Small intestine (tissue), 7 donors: ENCODE data around the gene TSFM. TPM values are rescaled to one million over a fixed set of nuclear protein-coding genes. Genes with fewer than 3 reads are reported as not detected.

Source experiments
- DNase-seq, 2 donors: peaks; one replicate each; pipeline versions ENCODE4 v3.0.0 to v3.0.0-alpha.2; 2013
- FAIRE-seq: peaks from 2 replicates; lab custom pipeline; 2012; peaks lifted over from hg19 to GRCh38; lab: Jason Lieb, UNC
- H3K27ac ChIP-seq, 3 donors: one replicate each; pipeline ENCODE4 v1.5.1; 2013; ENCODE audit warnings: low read length in 2 of 3, mild to moderate bottlenecking in 2 of 3, control low read depth in 1 of 3, inconsistent platforms in 1 of 3, low read depth in 1 of 3, moderate library complexity in 1 of 3
- H3K27me3 ChIP-seq, 3 donors: one replicate each; pipeline ENCODE4 v1.6.1; 2013; ENCODE audit warnings: low read length in 3 of 3, inconsistent platforms in 1 of 3; ENCODE audit not compliant: control insufficient read depth in 3 of 3, insufficient read depth in 3 of 3
- H3K36me3 ChIP-seq, 3 donors: one replicate each; pipeline ENCODE4 v1.6.1; 2013; ENCODE audit warnings: low read length in 3 of 3, inconsistent platforms in 1 of 3, low read depth in 1 of 3, mild to moderate bottlenecking in 1 of 3, moderate library complexity in 1 of 3; ENCODE audit not compliant: control insufficient read depth in 3 of 3, insufficient read depth in 2 of 3
- H3K4me1 ChIP-seq, 3 donors: one replicate each; pipeline ENCODE4 v1.6.1; 2013; ENCODE audit warnings: low read length in 2 of 3, inconsistent platforms in 1 of 3, low read depth in 1 of 3, mild to moderate bottlenecking in 1 of 3, moderate library complexity in 1 of 3; ENCODE audit not compliant: control insufficient read depth in 3 of 3, insufficient read depth in 2 of 3
- H3K4me3 ChIP-seq, 3 donors: one replicate each; pipeline ENCODE4 v1.5.1; 2013; ENCODE audit warnings: low read length in 3 of 3, control low read depth in 1 of 3, inconsistent platforms in 1 of 3, low read depth in 1 of 3, mild to moderate bottlenecking in 1 of 3, moderate library complexity in 1 of 3
- H3K9me3 ChIP-seq, 2 donors: one replicate each; pipeline ENCODE4 v1.6.1; 2013; ENCODE audit warnings: low read depth in 1 of 2, low read length in 1 of 2; ENCODE audit not compliant: control insufficient read depth in 2 of 2, insufficient read depth in 1 of 2
- WGBS, 3 donors: extraction: QIAGEN DNeasy Blood & Tissue Kit; methylation state at CpG; one replicate each; pipeline ENCODE4 v1.1.7; 2013; 5-methylcytosine and 5-hydroxymethylcytosine counted together
- polyA plus RNA-seq, 4 donors: library from polyadenylated mRNA; stranded (reverse) in 3 of 4; unstranded in 1 of 4; fragments of 200-250 nt in 3 of 4; fragments of 120-200 nt in 1 of 4; gene quantifications; one replicate each; pipeline versions ENCODE4 v1.2.1 to v1.2.3, GENCODE V29; 2013
- donor health status: healthy with polysubstance abuse.
- donor health status: control.
- donor health status: control.
- donor health status: Bipolar disorder and iron deficiency.
- donor health status: healthy.

TSFM gene
- polyA plus RNA-seq, 4 donors = 22.4 to 52.4 (median 35.4) TPM

GRCh38 chr12:57844709-57845477, 62.3 kb downstream of the TSFM start:
- WGBS, 3 donors = 1% methylated on average over 39 to 42 of the region's 42 CpGs
- H3K4me1 ChIP-seq = peaks cover 19 to 43% (median 27%) of the 10 kb centered on the region in 3 donors
- no peaks in the 10 kb centered on the region for H3K27me3 ChIP-seq
- H3K36me3 ChIP-seq = peaks cover 0 to 16% (median 0%) of the 10 kb centered on the region in 3 donors
- H3K27ac ChIP-seq = peak overlapping the region; percentile 90 to 99 (median 98)
- FAIRE-seq = no peak
- no peaks in the 10 kb centered on the region for H3K9me3 ChIP-seq
- peak; percentile 36 to 57 for DNase-seq
- H3K4me3 ChIP-seq = peak overlapping the region; percentile 97 to 100 (median 99)

GRCh38 chr12:57845478-57846284, 63.1 kb downstream of the TSFM start:
- Histone ChIP-seq H3K4me3 (peak overlapping the region; percentile 97 to 100 (median 99)), H3K4me1 (peaks cover 13 to 35% (median 19%) of the 10 kb centered on the region in 3 donors), H3K27me3 (no peaks in the 10 kb centered on the region), H3K36me3 (peaks cover 0 to 10% (median 0%) of the 10 kb centered on the region in 3 donors), H3K27ac (peak overlapping the region; percentile 90 to 99 (median 98)), H3K9me3 (no peaks in the 10 kb centered on the region)
- WGBS, 3 donors = 0 to 1% (median 0%) methylated on average over 68 to 81 of the region's 81 CpGs
- FAIRE-seq = no peak
- peak; percentile 60 to 77 for DNase-seq

- 0% methylated on average over 17 to 26 of the region's 26 CpGs for WGBS, 3 donors
- H3K4me1 ChIP-seq = peaks cover 9 to 30% (median 18%) of the 10 kb centered on the region in 3 donors
- no peak for DNase-seq
- peaks cover 0 to 2% (median 0%) of the 10 kb centered on the region in 3 donors for H3K27me3 ChIP-seq
- no peak for FAIRE-seq
- H3K36me3 ChIP-seq = peaks cover 0 to 10% (median 0%) of the 10 kb centered on the region in 3 donors
- H3K4me3 ChIP-seq = peak overlapping the region; percentile 97 to 100 (median 99)
- no peaks in the 10 kb centered on the region for H3K9me3 ChIP-seq
- H3K27ac ChIP-seq = peak overlapping the region; percentile 90 to 99 (median 98)
Observed at GRCh38 chr12:57846285-57846576, 63.6 kb downstream of the TSFM start.

GRCh38 chr12:57846577-57847319, 64.2 kb downstream of the TSFM start, which contains the start of gene CTDSP2:
Gene CTDSP2, minus strand, starts transcription at chr12:57846729. Its CDS starts 294 bp downstream, at chr12:57846435.
- Histone ChIP-seq H3K9me3 (no peaks in the 10 kb centered on the region), H3K36me3 (peaks cover 0 to 10% (median 0%) of the 10 kb centered on the region in 3 donors), H3K4me3 (peak within 1 kb of the TSS; percentile 97 to 100 (median 99)), H3K27ac (peak within 1 kb of the TSS; percentile 90 to 99 (median 98)), H3K4me1 (peaks cover 6 to 25% (median 14%) of the 10 kb centered on the region in 3 donors), H3K27me3 (peaks cover 0 to 5% (median 0%) of the 10 kb centered on the region in 3 donors)
- DNase-seq (peak; percentile 98 to 99), FAIRE-seq (no peak)
- 0 to 1% (median 0%) methylated on average over 41 to 58 of the region's 58 CpGs for WGBS, 3 donors

Other genes starting within 250 kb of the TSFM start
- 100 to 1,000 TPM; 112 to 224 (median 145) TPM for gene DCTN2, start 235.6 kb upstream of the TSFM start, polyA plus RNA-seq
- 1 to 10 TPM in 1 of 4 donors, under 1 TPM in 2, not detected in 1; 0.27 to 8.4 (median 0.83) TPM for gene KIF5A, start 232.7 kb upstream of the TSFM start, polyA plus RNA-seq
- 10 to 100 TPM; 16.1 to 26.4 (median 17.8) TPM for gene PIP4K2C, start 191.6 kb upstream of the TSFM start, polyA plus RNA-seq
- gene DTX3, start 178.0 kb upstream of the TSFM start, polyA plus RNA-seq = 10 to 100 TPM in 1 of 4 donors, 1 to 10 TPM in 2, not detected in 1; 5.4 to 12.5 (median 9.9) TPM
- gene ARHGEF25, start 171.4 kb upstream of the TSFM start, polyA plus RNA-seq = 10 to 100 TPM in 1 of 4 donors, 1 to 10 TPM in 2, not detected in 1; 4.6 to 11.8 (median 6.0) TPM
- gene B4GALNT1, start 149.6 kb upstream of the TSFM start, polyA plus RNA-seq = 1 to 10 TPM in 1 of 4 donors, under 1 TPM in 2, not detected in 1; 0.27 to 2.1 (median 0.95) TPM
- 100 to 1,000 TPM; 148 to 307 (median 200) TPM for gene OS9, start 88.7 kb upstream of the TSFM start, polyA plus RNA-seq
- 1 to 10 TPM in 2 of 4 donors, under 1 TPM in 2; 0.67 to 1.8 (median 0.92) TPM for gene AGAP2, start 44.0 kb upstream of the TSFM start, polyA plus RNA-seq
- gene TSPAN31, start 37.7 kb upstream of the TSFM start, polyA plus RNA-seq = 10 to 100 TPM; 13.2 to 62.8 (median 24.5) TPM
- gene CDK4, start 30.5 kb upstream of the TSFM start, polyA plus RNA-seq = 100 to 1,000 TPM in 1 of 4 donors, 10 to 100 TPM in 3; 13.2 to 225 (median 70.2) TPM
- gene MARCHF9, start 27.7 kb upstream of the TSFM start, polyA plus RNA-seq = 10 to 100 TPM in 2 of 4 donors, 1 to 10 TPM in 2; 8.4 to 29.2 (median 11.4) TPM
- 1 to 10 TPM in 3 of 4 donors, under 1 TPM in 1; 0.27 to 1.7 (median 1.2) TPM for gene CYP27B1, start 15.7 kb upstream of the TSFM start, polyA plus RNA-seq
- 10 to 100 TPM in 2 of 4 donors, 1 to 10 TPM in 2; 2.2 to 21.9 (median 11.6) TPM for gene METTL1, start 10.7 kb upstream of the TSFM start, polyA plus RNA-seq
- gene EEF1AKMT3, start 10.2 kb upstream of the TSFM start, polyA plus RNA-seq = 1 to 10 TPM in 3 of 4 donors, under 1 TPM in 1; 0.22 to 7.1 (median 2.7) TPM
- gene AVIL, start 35.9 kb downstream of the TSFM start, polyA plus RNA-seq = 10 to 100 TPM in 3 of 4 donors, 1 to 10 TPM in 1; 8.2 to 16.5 (median 14.8) TPM
- 100 to 1,000 TPM in 1 of 4 donors, 10 to 100 TPM in 3; 35.1 to 143 (median 51.8) TPM for gene CTDSP2, start 63.9 kb downstream of the TSFM start, polyA plus RNA-seq
- 10 to 100 TPM in 2 of 4 donors, 1 to 10 TPM in 2; 5.4 to 15.4 (median 9.8) TPM for gene ATP23, start 158.8 kb downstream of the TSFM start, polyA plus RNA-seq